Esophagus squamous epithelium (tissue), 5 donors: ENCODE measurements around the gene FSHR. TPM values are rescaled to one million over a fixed set of nuclear protein-coding genes. Genes with fewer than 3 reads are reported as not detected.

Source experiments
- DNase-seq: peaks from one replicate; lab custom pipeline; 2025; lab: John Stamatoyannopoulos, UW
- H3K27ac ChIP-seq, 4 donors: fragments of 200-600 bp; sonication (generic); one replicate each; pipeline ENCODE4 v1.5.1; 2016 to 2019; ENCODE audit warnings: mild to moderate bottlenecking in 1 of 4
- H3K27me3 ChIP-seq, 4 donors: fragments of 200-600 bp; sonication (generic); 1 replicate in 3 of 4; 2 replicates in 1 of 4; pipeline versions ENCODE4 v1.5.1 to v1.6.0; 2017 to 2021; ENCODE audit warnings: antibody characterized with exemption in 1 of 4
- H3K36me3 ChIP-seq, 3 donors: fragments of 200-600 bp; sonication (generic); one replicate each; pipeline ENCODE4 v1.5.1; 2016 to 2019
- H3K4me1 ChIP-seq, 3 donors: fragments of 200-600 bp; sonication (generic); one replicate each; pipeline ENCODE4 v1.5.1; 2017 to 2019
- H3K4me3 ChIP-seq, 4 donors: fragments of 200-600 bp; sonication (generic); 1 replicate in 3 of 4; 2 replicates in 1 of 4; pipeline ENCODE4 v1.5.1; 2016 to 2019; ENCODE audit warnings: mild to moderate bottlenecking in 2 of 4, moderate library complexity in 1 of 4
- H3K9me3 ChIP-seq, 3 donors: fragments of 200-600 bp; sonication (generic); one replicate each; pipeline ENCODE4 v1.5.1; 2016 to 2019
- CTCF ChIP-seq, 6 experiments: fragments of 450-650 bp in 4 of 6; fragments of 200-600 bp in 2 of 6; sonication (generic) in 2 of 6; IDR thresholded peaks; one replicate each; pipeline ENCODE4 v1.5.1; 2016 to 2019; ENCODE audit warnings: antibody characterized with exemption in 6 of 6, mild to moderate bottlenecking in 4 of 6, moderate library complexity in 4 of 6
- POLR2A ChIP-seq, 4 donors: fragments of 450-650 bp; IDR thresholded peaks; one replicate each; pipeline ENCODE4 v1.6.1; 2017; ENCODE audit warnings: antibody characterized with exemption in 4 of 4, mild to moderate bottlenecking in 4 of 4, moderate library complexity in 3 of 4
- WGBS, 2 donors: methylation state at CpG; one replicate each; pipeline ENCODE4 v1.1.5; 2018; 5-methylcytosine and 5-hydroxymethylcytosine counted together
- intact Hi-C: fragments of 100-400 bp; cut with DNase I; formaldehyde crosslinking; loops from one replicate; pipeline ENCODE4 v1.15.0; 2022
- total RNA-seq, 4 donors: library from RNA; depleted of rRNA; stranded (reverse); fragments of >200 nt; gene quantifications; one replicate each; pipeline ENCODE4 v1.1.0, GENCODE V29; 2016
- donor health status: DM: yes; HTN: yes; CAD: no.

FSHR gene
- total RNA-seq, 4 donors from 2014 or later, result not detected

GRCh38 chr2:48929571-48930301, 224.6 kb downstream of the FSHR start:
- TF ChIP-seq CTCF (IDR thresholded peaks at IDR 0.05), result no peak
- no peak for TF ChIP-seq POLR2A (IDR thresholded peaks at IDR 0.05)
- 76 to 77% methylated on average over 5 to 6 of the region's 6 CpGs for WGBS, 2 donors
- intact Hi-C loops, result no loop called here
- no peak overlapping the region for H3K4me3 ChIP-seq
- no peak overlapping the region for H3K27ac ChIP-seq
- no peaks in the 10 kb centered on the region for H3K27me3 ChIP-seq
- no peaks in the 10 kb centered on the region for H3K9me3 ChIP-seq
- no peaks in the 10 kb centered on the region for H3K36me3 ChIP-seq
- DNase-seq, result no peak
- H3K4me1 ChIP-seq, result no peaks in the 10 kb centered on the region

- intact Hi-C loops, result no loop called here
These were observed 227.0 kb downstream of the FSHR start for GRCh38 chr2:48927355-48927754.

GRCh38 chr2:48915884-48916283, 238.4 kb downstream of the FSHR start:
- Histone ChIP-seq H3K4me3 (no peak overlapping the region), H3K4me1 (no peaks in the 10 kb centered on the region), H3K36me3 (no peaks in the 10 kb centered on the region), H3K9me3 (no peaks in the 10 kb centered on the region), H3K27me3 (no peaks in the 10 kb centered on the region), H3K27ac (no peak overlapping the region)
- no peak for TF ChIP-seq POLR2A (IDR thresholded peaks at IDR 0.05)
- no peak for TF ChIP-seq CTCF (IDR thresholded peaks at IDR 0.05)
- WGBS, 2 donors, result 92 to 94% methylated on average over 6 to 9 of the region's 19 CpGs
- DNase-seq, result no peak
- intact Hi-C loops, result no loop called here

More at GRCh38 chr2:48927355-48927754, 227.0 kb downstream of the FSHR start:
- Histone ChIP-seq H3K27me3 (no peaks in the 10 kb centered on the region), H3K27ac (no peak overlapping the region), H3K36me3 (no peaks in the 10 kb centered on the region), H3K4me3 (no peak overlapping the region), H3K9me3 (no peaks in the 10 kb centered on the region), H3K4me1 (no peaks in the 10 kb centered on the region)
- TF ChIP-seq CTCF (IDR thresholded peaks at IDR 0.05), result no peak
- TF ChIP-seq POLR2A (IDR thresholded peaks at IDR 0.05), result no peak
- 57 to 95% methylated on average over 1 to 2 of the region's 2 CpGs for WGBS, 2 donors
- no peak for DNase-seq

- TF ChIP-seq CTCF (IDR thresholded peaks at IDR 0.05) (no peak), POLR2A (IDR thresholded peaks at IDR 0.05) (no peak)
These were observed 239.1 kb downstream of the FSHR start for GRCh38 chr2:48915227-48915626.

GRCh38 chr2:48914477-48915089, 239.7 kb downstream of the FSHR start:
- H3K9me3 ChIP-seq, result no peaks in the 10 kb centered on the region
- H3K27ac ChIP-seq, result no peak overlapping the region
- H3K36me3 ChIP-seq, result no peaks in the 10 kb centered on the region
- DNase-seq, result no peak
- no peaks in the 10 kb centered on the region for H3K4me1 ChIP-seq
- H3K4me3 ChIP-seq, result no peak overlapping the region
- intact Hi-C loops, result no loop called here
- no peak for TF ChIP-seq CTCF (IDR thresholded peaks at IDR 0.05)
- TF ChIP-seq POLR2A (IDR thresholded peaks at IDR 0.05), result no peak
- WGBS, 2 donors, result 0 to 6% methylated on average over 1 of the region's 1 CpG
- H3K27me3 ChIP-seq, result no peaks in the 10 kb centered on the region

More at GRCh38 chr2:48915227-48915626, 239.1 kb downstream of the FSHR start:
- Histone ChIP-seq H3K4me3 (no peak overlapping the region), H3K4me1 (no peaks in the 10 kb centered on the region), H3K27me3 (no peaks in the 10 kb centered on the region), H3K27ac (no peak overlapping the region), H3K36me3 (no peaks in the 10 kb centered on the region), H3K9me3 (no peaks in the 10 kb centered on the region)
- no peak for DNase-seq
- 30 to 47% methylated on average over 7 to 10 of the region's 10 CpGs for WGBS, 2 donors
- intact Hi-C loops, result no loop called here
